NCI-H526 (cell line): Measurements from ENCODE around the gene PPM1K.

Experiments
- DNase-seq, 2 experiments: peaks; one replicate each; lab custom pipeline; 2025; lab: John Stamatoyannopoulos, UW

The PPM1K gene

DNA sequence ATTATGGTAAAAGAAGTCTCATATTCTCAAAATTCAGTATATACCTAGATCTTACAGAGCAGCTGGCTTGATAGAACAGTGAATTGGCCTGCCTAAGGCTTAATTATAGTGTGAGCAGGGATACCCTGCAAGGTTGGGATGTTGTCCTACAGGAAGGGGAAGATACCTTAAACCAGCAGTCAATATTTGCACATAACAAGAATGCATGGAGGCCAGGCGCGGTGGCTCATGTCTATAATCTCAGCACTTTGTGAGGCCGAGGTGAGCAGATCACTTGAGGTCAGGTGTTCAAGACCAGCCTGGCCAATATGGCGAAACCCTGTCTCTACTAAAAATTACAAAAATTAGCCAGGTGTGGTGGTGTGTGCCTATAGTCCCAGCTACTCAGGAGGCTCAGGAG, 67.2 kb downstream of the PPM1K start:
- no peak for DNase-seq

DNA sequence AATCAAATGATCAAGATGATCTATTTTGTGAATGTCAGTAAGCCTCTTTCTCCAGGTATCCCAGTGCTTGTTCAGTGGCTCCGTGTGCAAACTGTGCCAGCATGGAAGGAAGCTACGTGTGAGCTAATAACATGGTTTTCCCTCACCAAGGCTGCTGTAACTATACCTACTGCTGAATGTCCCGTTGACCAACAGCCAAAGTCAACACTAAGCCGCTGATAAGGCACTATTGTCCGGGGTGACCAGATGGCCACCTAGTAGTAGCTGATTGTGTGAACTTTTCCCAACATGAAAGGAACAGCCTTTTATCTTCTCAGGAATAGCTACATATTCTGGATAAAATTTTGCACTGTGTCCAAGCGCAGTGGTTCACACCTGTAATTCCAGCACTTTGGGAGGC, 68.0 kb downstream of the PPM1K start:
- no peak for DNase-seq

DNA sequence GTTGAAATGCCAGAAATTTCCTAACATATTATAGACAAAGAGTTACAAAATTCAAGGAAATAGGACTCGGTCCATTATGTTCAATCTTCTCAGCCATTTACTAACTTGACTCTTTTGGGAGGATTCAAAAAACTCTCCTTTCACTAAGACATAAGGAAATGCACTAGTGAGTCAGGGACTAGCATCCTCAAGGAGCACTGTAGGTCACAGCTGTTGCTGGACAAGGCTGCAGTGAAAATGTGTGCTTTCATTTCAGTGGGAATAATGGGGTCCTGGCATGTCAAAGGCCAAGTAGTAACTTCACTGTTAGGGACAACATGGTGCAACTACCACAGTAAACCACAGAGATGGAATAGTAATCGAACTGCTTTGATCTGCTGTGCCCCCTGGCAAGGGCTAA, 69.0 kb downstream of the PPM1K start:
- DNase-seq = no peak

DNA sequence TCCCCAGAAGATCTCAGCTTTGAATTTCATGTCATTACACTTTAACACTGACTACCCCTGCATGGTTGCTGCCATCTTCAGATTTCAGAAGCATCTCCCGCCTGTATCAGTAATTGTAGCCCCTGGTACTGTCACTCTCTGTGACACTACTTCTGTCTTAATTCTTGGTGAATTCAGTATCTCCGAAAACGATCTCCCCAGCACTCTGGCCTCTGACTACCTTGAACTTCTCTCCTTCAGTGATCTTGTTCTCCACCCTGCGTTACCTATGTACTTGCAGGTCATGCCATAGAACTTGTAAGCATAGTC, 72.2 kb downstream of the PPM1K start:
- DNase-seq = no peak

DNA sequence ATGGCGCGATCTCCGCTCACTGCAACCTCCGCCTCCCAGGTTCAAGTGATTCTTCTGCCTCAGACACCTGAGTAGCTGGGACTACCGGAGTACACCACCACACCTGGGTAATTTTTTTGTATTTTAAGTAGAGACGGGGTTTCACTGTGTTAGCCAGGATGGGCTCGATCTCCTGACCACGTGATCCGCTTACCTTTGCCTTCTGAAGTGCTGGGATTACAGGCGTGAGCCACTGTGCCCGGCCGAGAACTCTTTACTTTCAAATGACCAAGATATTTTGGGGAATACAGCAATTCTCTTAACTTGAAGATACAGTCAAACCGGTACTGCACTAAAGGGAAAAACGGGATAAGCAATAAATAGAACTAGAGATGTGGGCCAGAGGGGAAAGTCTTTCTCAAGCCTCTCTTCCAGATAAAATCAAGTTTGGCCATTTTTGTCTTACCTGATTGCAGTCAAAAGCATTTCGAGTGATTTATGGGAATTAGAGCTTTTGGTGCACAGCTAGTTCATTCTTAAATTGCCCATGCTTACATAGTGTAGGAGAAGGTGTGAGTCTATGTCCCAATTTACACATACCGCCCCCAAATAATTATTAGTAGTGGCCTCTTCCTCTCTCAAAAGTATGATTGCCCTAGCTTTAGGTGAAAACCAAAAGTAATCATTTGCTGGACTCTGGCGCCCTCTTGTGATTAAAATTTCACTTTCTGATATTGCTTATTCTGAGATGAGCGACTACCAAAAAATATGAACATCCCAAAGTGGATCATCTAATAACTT, 72.7 kb downstream of the PPM1K start:
- peak; percentile 1 to 62 for DNase-seq

DNA sequence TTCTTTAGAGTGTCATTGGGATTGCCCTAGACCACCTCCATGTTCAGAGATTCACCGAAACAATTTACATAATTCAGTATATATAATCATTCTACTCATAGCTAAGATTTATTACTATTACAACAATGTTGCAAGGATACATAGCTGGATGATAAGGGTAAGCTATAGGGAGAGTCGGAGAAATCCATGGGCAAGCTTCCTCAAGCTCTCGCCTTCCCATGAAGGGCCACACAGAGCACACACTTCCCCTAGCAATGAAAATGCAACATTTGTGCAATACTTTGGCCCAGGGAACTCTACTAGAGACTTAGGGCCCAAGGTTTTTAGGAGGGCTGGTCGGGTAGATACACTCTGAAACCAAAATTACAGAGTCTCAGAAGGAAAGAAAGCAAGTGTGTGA, 76.2 kb downstream of the PPM1K start:
- no peak for DNase-seq
